GM23338 (cell line): ENCODE measurements around the gene ATG4B. TPM values are rescaled to one million over a fixed set of nuclear protein-coding genes. Genes with fewer than 3 reads are reported as not detected.
"Not testable (repeated sequence)": the region's sequence is repeated elsewhere in the genome, so short reads cannot be mapped to it uniquely, and the experiment has no call there.

ENCODE experiments used
- ATAC-seq: fragments of 200-7000 bp; cut with Tn5 transposase; 3 replicates; pipeline ENCODE4 v1.9.1; 2020
- DNase-seq: peaks from one replicate; pipeline ENCODE4 v3.0.0-alpha.2; 2015; ENCODE audit warnings: low spot score
- H2AFZ ChIP-seq: fragments of 200-600 bp; sonication (generic); 2 replicates; pipeline ENCODE4 v1.8.0; 2016; ENCODE audit warnings: antibody characterized with exemption, mild to moderate bottlenecking, moderate library complexity
- H3F3A ChIP-seq: fragments of 200-600 bp; sonication (generic); replicated peaks from 2 replicates; pipeline ENCODE4 v1.8.0; 2017; ENCODE audit warnings: antibody characterized with exemption, mixed run types, low read depth
- H3K27ac ChIP-seq: fragments of 200-600 bp; sonication (generic); 2 replicates; pipeline ENCODE4 v1.6.1; 2016; ENCODE audit warnings: low read depth
- H3K27me3 ChIP-seq: fragments of 200-600 bp; sonication (generic); 2 replicates; pipeline ENCODE4 v1.8.0; 2016; ENCODE audit warnings: mild to moderate bottlenecking, mixed run types, moderate library complexity; ENCODE audit not compliant: insufficient read depth
- H3K36me3 ChIP-seq: fragments of 200-600 bp; sonication (generic); 2 replicates; pipeline ENCODE4 v1.8.0; 2016; ENCODE audit warnings: mild to moderate bottlenecking; ENCODE audit not compliant: insufficient read depth
- H3K4me1 ChIP-seq: fragments of 200-600 bp; sonication (generic); 2 replicates; pipeline ENCODE4 v1.8.0; 2016; ENCODE audit warnings: mild to moderate bottlenecking, moderate library complexity; ENCODE audit not compliant: insufficient read depth
- H3K4me2 ChIP-seq: fragments of 200-600 bp; sonication (generic); 2 replicates; pipeline ENCODE4 v1.7.1; 2017; ENCODE audit warnings: mixed run types
- H3K4me3 ChIP-seq: fragments of 200-600 bp; sonication (generic); 2 replicates; pipeline ENCODE4 v1.6.1; 2016; ENCODE audit warnings: mixed run types
- H3K79me2 ChIP-seq: fragments of 200-600 bp; sonication (generic); replicated peaks from 2 replicates; pipeline ENCODE4 v1.8.0; 2017; ENCODE audit warnings: mild to moderate bottlenecking; ENCODE audit not compliant: insufficient read depth
- H3K9me2 ChIP-seq: fragments of 200-600 bp; sonication (generic); 2 replicates; pipeline ENCODE4 v1.8.0; 2017; ENCODE audit not compliant: insufficient read depth
- H4K20me1 ChIP-seq: fragments of 200-600 bp; sonication (generic); replicated peaks from 2 replicates; pipeline ENCODE4 v1.8.0; 2017; ENCODE audit warnings: mild to moderate bottlenecking; ENCODE audit not compliant: insufficient read depth
- H3K27ac Mint-ChIP-seq: 2 replicates; pipeline ENCODE4 v1.8.0; 2020; ENCODE audit warnings: inconsistent platforms, mild to moderate bottlenecking, moderate library complexity, mixed read lengths
- H3K27me3 Mint-ChIP-seq: 3 replicates; pipeline ENCODE4 v1.8.0; 2022; ENCODE audit warnings: low read depth, mild to moderate bottlenecking, moderate library complexity, mixed read lengths, inconsistent platforms; ENCODE audit not compliant: insufficient read depth, poor library complexity
- H3K36me3 Mint-ChIP-seq: 3 replicates; pipeline ENCODE4 v1.8.0; 2021; ENCODE audit warnings: low read depth, mild to moderate bottlenecking, inconsistent platforms, moderate library complexity, mixed read lengths
- H3K4me1 Mint-ChIP-seq: 3 replicates; pipeline ENCODE4 v1.8.0; 2020; ENCODE audit warnings: mild to moderate bottlenecking, inconsistent platforms, mixed read lengths
- H3K4me3 Mint-ChIP-seq: 3 replicates; pipeline ENCODE4 v1.8.0; 2021; ENCODE audit warnings: moderate library complexity, mild to moderate bottlenecking, inconsistent platforms, mixed read lengths
- H3K9me3 Mint-ChIP-seq: 3 replicates; pipeline ENCODE4 v1.8.0; 2020; ENCODE audit warnings: moderate library complexity, mild to moderate bottlenecking, inconsistent platforms, mixed read lengths
- EZH2 ChIP-seq: fragments of 200-600 bp; sonication (generic); IDR thresholded peaks from one replicate; pipeline ENCODE4 v1.8.0; 2017; ENCODE audit warnings: antibody characterized with exemption, mild to moderate bottlenecking, low read depth; ENCODE audit not compliant: unreplicated experiment
- NANOG ChIP-seq: IDR thresholded peaks from 2 replicates; pipeline ENCODE4 v1.6.1; 2016; ENCODE audit warnings: antibody characterized with exemption, borderline replicate concordance
- STAT1 ChIP-seq: IDR thresholded peaks from one replicate; pipeline ENCODE4 v1.6.1; 2016; ENCODE audit warnings: antibody characterized with exemption; ENCODE audit not compliant: unreplicated experiment
- ZNF331 ChIP-seq: fragments of 250-450 bp; sonication (Bioruptor Pico); IDR thresholded peaks from 2 replicates; pipeline ENCODE4 v1.5.0; 2020; ENCODE audit warnings: low read depth, mild to moderate bottlenecking, moderate library complexity
- polyA plus RNA-seq: library from polyadenylated mRNA; unstranded; fragments of >200 nt; fragmentation: Nextera tagmentation; extraction: Ambion mirVana; gene quantifications from 2 replicates; pipeline ENCODE4 v1.2.1, GENCODE V29; 2016
- total RNA-seq: library from RNA; depleted of rRNA; stranded (reverse); fragments of >200 nt; shearing (Covaris generic); gene quantifications from 2 replicates; pipeline ENCODE4 v1.2.3, GENCODE V29; 2014
- TF ChIP-seq, protein P1 (sequence below): fragments of 250-450 bp; sonication (Bioruptor Pico); IDR thresholded peaks from 2 replicates; pipeline ENCODE4 v1.5.0; 2020; ENCODE audit warnings: mild to moderate bottlenecking, moderate library complexity

Gene ATG4B
- total and polyA plus RNA-seq, 2 experiments from 2014 or later = 102 to 104 TPM

DNA sequence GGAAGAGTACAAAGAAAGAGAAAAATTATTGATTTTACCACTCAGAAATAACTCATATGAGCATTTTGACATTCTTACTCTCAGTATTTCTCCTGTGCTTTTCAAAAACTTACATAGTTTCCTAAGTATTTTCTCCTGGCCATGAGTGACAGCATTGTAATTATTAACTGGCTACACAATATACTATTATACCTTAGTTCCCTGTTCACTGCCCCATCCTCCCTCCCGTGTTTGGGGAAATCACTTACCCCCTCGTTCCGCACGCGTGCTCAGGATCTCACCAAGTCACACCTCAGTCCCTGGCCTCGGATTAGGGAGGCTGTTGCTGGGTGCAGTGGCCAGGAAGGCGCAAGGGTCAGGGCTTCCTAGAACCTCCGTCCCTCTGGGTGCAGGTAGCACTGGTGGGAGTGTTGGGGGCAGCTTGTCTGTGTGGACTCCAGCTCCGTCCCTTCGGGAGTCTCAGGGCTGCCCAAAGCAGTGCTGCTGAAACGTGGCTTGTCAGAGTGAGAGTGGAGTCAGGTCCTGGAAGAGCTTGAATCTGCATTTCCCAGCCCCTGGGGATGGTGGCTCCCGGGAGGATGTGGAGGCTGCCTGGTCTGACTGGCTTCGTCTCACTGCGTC lies 23.2 kb downstream of the ATG4B start:
- TF ChIP-seq STAT1 (no peak), ZNF331 (no peak), NANOG (no peak), EZH2 (no peak)
- TF ChIP-seq, protein P1, sequence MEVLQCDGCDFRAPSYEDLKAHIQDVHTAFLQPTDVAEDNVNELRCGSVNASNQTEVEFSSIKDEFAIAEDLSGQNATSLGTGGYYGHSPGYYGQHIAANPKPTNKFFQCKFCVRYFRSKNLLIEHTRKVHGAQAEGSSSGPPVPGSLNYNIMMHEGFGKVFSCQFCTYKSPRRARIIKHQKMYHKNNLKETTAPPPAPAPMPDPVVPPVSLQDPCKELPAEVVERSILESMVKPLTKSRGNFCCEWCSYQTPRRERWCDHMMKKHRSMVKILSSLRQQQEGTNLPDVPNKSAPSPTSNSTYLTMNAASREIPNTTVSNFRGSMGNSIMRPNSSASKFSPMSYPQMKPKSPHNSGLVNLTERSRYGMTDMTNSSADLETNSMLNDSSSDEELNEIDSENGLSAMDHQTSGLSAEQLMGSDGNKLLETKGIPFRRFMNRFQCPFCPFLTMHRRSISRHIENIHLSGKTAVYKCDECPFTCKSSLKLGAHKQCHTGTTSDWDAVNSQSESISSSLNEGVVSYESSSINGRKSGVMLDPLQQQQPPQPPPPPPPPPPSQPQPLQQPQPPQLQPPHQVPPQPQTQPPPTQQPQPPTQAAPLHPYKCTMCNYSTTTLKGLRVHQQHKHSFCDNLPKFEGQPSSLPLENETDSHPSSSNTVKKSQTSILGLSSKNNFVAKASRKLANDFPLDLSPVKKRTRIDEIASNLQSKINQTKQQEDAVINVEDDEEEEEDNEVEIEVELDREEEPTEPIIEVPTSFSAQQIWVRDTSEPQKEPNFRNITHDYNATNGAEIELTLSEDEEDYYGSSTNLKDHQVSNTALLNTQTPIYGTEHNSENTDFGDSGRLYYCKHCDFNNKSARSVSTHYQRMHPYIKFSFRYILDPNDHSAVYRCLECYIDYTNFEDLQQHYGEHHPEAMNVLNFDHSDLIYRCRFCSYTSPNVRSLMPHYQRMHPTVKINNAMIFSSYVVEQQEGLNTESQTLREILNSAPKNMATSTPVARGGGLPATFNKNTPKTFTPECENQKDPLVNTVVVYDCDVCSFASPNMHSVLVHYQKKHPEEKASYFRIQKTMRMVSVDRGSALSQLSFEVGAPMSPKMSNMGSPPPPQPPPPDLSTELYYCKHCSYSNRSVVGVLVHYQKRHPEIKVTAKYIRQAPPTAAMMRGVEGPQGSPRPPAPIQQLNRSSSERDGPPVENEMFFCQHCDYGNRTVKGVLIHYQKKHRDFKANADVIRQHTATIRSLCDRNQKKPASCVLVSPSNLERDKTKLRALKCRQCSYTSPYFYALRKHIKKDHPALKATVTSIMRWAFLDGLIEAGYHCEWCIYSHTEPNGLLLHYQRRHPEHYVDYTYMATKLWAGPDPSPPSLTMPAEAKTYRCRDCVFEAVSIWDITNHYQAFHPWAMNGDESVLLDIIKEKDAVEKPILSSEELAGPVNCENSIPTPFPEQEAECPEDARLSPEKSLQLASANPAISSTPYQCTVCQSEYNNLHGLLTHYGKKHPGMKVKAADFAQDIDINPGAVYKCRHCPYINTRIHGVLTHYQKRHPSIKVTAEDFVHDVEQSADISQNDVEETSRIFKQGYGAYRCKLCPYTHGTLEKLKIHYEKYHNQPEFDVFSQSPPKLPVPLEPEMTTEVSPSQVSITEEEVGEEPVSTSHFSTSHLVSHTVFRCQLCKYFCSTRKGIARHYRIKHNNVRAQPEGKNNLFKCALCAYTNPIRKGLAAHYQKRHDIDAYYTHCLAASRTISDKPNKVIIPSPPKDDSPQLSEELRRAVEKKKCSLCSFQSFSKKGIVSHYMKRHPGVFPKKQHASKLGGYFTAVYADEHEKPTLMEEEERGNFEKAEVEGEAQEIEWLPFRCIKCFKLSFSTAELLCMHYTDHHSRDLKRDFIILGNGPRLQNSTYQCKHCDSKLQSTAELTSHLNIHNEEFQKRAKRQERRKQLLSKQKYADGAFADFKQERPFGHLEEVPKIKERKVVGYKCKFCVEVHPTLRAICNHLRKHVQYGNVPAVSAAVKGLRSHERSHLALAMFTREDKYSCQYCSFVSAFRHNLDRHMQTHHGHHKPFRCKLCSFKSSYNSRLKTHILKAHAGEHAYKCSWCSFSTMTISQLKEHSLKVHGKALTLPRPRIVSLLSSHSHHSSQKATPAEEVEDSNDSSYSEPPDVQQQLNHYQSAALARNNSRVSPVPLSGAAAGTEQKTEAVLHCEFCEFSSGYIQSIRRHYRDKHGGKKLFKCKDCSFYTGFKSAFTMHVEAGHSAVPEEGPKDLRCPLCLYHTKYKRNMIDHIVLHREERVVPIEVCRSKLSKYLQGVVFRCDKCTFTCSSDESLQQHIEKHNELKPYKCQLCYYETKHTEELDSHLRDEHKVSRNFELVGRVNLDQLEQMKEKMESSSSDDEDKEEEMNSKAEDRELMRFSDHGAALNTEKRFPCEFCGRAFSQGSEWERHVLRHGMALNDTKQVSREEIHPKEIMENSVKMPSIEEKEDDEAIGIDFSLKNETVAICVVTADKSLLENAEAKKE (CRISPR knock-in tag) = no peak
- H3K4me1 Mint-ChIP-seq = peaks cover 2% of the 10 kb centered on the region; the same call in 2 of the 3 replicates
- no peaks in the 10 kb centered on the region; the same call in 1 of the 3 replicates for H3K9me3 Mint-ChIP-seq
- no peaks in the 10 kb centered on the region for H3K79me2 ChIP-seq
- peaks cover 48% of the 10 kb centered on the region for H3K36me3 Mint-ChIP-seq
- no peak overlapping the region; the same call in 2 of the 3 replicates for H3K4me3 Mint-ChIP-seq
- no peak overlapping the region for H2AFZ ChIP-seq
- DNase-seq (no peak), ATAC-seq (no peak)
- no peak overlapping the region for H3K4me2 ChIP-seq
- H3K27me3 ChIP-seq = no peaks in the 10 kb centered on the region
- H3K27ac ChIP-seq = no peak overlapping the region
- H3K9me2 ChIP-seq = no peaks in the 10 kb centered on the region
- H3K4me1 ChIP-seq = no peaks in the 10 kb centered on the region
- peaks cover 10% of the 10 kb centered on the region for H3K36me3 ChIP-seq
- H3K27ac Mint-ChIP-seq = no peak overlapping the region
- H3K27me3 Mint-ChIP-seq = peaks cover 12% of the 10 kb centered on the region
- H4K20me1 ChIP-seq = peaks cover 13% of the 10 kb centered on the region
- peaks cover 8% of the 10 kb centered on the region for H3F3A ChIP-seq
- no peak overlapping the region for H3K4me3 ChIP-seq

GRCh38 chr2:241662731-241663130 lies 25.2 kb downstream of the ATG4B start:
- not testable (repeated sequence) for H3K27ac Mint-ChIP-seq, H3K27ac ChIP-seq, H3K4me1 Mint-ChIP-seq, H3K4me3 Mint-ChIP-seq, DNase-seq, H3K9me2 ChIP-seq, H3K4me3 ChIP-seq, ATAC-seq, H3K79me2 ChIP-seq, H2AFZ ChIP-seq, H3K4me2 ChIP-seq, H3K9me3 Mint-ChIP-seq, H3K4me1 ChIP-seq, H3K27me3 ChIP-seq, H4K20me1 ChIP-seq
- Histone ChIP-seq H3K36me3 (peaks cover 10% of the 10 kb centered on the region), H3F3A (peaks cover 10% of the 10 kb centered on the region)
- Mint-ChIP-seq H3K27me3 (peaks cover 14% of the 10 kb centered on the region), H3K36me3 (peaks cover 46% of the 10 kb centered on the region)
